NOMO-1 treated with dmso at 0.1 percent for 144 hours (cell line): ENCODE results near the gene GNAI2.
"Not testable (repeated sequence)": the region's sequence is repeated elsewhere in the genome, so short reads cannot be mapped to it uniquely, and the experiment has no call there.

Source experiments
- DNase-seq: peaks from one replicate; lab custom pipeline; 2025; ENCODE audit not compliant: unreplicated experiment; lab: John Stamatoyannopoulos, UW

Gene GNAI2

DNA sequence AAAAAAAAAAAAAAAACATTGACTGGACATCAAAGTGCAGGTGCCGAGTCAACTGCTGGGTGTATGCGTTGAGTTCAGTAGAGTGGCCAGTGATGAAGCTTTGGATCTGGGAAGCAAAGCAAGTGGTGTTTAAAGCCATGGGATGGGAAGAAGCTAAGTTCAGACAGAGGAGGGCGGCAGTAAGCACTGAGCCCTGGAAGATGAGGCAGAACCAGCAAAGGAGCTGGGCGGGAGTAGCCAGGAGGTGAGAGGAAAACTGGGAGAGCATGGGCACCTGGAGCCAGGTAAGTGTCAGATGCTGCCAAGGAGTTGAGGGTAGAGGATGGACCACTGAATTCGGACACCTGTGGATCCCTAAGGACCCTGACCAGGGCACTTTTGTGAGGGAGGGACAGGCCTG, 11.4 kb upstream of the GNAI2 start:
- DNase-seq: no peak

DNA sequence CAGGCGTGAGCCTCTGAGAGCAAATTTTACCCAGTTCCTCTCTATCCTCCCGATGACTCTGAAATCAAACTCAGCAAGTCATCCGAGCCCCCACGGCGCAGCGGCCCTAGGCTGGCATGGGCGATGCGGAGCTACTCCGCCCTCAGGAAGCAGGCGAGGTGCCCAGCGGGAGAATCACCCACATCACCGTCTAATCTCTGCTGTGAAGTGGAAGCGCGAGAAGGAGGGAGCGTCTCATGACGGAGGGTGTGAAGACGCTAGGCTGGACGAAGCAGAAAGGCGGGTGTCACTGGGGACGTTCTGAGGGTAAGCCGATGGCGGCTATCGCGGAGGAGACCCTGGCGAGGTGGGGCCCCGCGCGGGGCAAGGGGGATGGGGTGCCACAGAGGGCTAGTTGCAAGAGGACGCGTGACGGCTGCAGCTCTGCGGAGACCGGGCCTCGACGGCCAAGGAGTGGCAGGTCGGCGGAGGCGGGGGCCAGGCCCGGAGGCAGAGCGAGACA, 9.1 kb upstream of the GNAI2 start:
- peak; percentile 34 for DNase-seq

GRCh38 chr3:50227390-50228183, 8.4 kb upstream of the GNAI2 start:
- peak; percentile 92 for DNase-seq

DNA sequence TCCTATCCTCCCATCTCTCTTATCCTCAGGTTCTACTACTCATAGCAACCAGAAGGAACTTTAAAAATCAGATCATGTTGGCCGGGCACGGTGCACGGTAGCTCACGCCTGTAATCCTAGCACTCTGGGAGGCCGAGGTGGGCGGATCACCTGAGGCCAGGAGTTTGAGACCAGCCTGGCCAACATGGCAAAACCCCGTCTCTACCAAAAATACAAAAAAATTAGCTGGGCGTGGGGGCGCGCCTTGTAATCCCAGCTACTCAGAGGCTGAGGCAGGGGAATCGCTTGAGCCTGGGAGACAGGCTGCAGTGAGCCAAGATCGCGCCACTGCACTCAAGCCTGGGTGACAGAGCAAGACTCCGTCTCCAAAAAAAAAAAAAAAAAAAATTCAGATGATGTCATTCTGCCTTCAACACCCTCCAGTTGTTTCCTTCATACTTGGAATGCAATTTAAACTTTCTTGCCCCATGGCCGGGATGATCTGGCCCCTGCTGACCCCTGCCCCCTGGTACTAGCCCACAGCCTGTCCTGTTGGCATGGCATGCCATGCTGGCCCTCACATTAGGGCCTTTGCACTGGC, 7.7 kb upstream of the GNAI2 start:
- not testable (repeated sequence) for DNase-seq

DNA sequence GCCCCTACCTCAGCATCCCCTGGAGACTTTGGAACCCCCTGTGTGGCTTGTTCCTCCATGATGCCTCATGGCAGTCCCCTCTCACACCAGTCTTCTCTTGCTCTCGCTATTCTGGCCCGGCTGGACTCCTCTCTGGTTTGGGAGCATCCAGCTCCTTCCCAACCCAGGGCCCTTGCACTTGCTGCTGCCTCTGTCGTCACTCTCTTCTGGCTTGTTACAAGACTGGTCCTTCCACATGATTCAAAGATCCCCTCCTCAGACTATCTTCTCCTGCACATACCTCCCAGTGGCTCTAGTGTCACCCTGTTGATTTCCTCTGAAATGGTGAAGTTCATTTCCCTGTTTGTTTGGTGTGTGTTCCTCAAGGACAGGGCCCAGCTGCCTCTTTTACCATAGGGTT, 6.5 kb upstream of the GNAI2 start:
- DNase-seq: no peak

DNA sequence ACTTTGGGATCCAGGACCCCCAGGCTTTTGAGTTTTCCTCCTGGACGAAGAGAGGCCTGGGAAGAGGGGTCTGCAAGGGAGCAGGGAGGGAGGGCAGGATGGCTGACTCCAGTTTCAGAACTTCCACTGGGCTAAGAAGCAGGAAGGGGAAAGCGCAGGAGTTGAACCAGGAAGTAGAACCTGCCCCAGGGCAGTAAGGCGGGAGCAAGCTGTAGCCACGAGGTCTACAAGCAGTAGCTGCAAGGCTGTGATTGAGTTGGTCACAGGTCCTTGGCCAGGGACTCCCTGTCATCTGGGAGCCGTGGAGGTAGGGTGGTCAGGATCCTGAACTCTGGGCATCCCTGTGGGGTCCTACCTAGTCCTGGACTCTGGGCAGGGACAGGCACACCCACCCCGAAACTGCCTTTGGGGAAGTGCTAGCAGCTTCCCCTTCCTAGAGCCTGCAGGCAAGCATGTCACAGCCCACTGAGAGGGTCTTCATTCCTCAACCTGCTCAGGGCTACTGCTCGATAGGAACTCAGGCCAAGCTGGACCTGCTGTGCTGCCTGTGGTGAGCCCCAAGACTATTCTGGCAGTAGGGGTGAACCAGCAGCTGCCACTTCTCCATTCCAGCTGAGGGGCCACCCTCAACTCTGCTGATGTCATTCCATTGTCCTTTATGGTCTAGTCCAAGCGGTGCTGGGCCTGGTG, 5.8 kb upstream of the GNAI2 start:
- DNase-seq: peak; percentile 58

GRCh38 chr3:50230794-50231125, 5.2 kb upstream of the GNAI2 start:
- no peak for DNase-seq

DNA sequence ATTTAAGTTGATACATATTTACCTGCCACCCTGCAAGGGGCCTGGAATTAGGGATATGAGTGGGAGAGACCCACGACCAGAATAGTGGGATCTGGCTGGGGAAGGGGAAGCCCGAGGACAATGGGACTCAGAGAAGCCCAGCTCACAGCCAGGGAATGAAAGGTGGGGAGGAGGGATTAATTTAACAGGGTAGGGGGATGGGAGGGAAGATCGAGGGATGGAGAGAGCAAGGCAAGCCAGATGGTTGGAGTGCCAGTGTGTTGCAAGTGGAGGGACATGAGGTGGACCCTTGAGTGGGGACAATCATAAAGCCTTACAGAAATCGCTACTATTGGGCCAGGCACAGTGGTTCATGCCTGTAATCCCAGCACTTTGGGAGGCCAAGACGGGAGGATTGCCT, 4.4 kb upstream of the GNAI2 start:
- no peak for DNase-seq

DNA sequence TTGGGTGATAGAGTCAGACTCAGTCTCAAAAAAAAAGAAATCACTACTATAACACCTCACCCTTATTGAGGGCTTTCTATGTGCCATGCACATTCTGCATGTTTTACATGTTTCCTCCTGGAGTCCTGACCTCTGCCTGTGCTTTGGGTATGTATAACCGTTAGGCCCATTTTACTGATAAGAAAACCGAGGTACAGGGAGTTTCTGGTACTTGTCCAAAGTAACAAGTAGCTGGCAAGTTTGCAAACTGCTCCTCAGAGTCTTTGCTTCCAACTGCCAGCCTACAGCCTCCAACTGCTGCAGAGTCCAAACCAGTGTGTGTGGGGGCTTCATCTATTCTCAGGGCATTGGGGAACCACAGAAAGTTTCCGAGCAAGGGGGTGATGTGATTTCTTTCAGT, 3.7 kb upstream of the GNAI2 start:
- DNase-seq: no peak

DNA sequence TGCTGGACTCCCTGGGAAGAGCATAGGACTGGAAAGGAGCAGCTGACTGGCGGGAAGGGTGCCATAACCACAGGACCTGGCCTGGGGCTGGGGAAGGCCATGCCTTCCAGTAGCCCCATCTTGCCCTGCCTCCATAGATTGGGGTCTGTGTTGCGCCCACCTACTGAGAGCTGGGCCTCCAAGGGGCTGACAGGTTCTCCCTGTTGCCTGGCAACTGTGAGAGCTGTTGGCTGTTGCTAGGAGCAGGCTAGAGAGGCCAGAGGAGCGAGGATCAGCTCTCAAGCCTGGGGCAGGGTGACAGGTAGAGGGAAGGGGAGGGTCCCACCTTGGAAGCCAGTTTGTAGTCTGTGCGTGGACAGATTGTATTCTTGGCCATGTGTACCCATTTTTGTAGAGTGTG, 2.8 kb upstream of the GNAI2 start:
- no peak for DNase-seq

GRCh38 chr3:50236484-50237132, 604 bp downstream of the GNAI2 start:
- no peak for DNase-seq

DNA sequence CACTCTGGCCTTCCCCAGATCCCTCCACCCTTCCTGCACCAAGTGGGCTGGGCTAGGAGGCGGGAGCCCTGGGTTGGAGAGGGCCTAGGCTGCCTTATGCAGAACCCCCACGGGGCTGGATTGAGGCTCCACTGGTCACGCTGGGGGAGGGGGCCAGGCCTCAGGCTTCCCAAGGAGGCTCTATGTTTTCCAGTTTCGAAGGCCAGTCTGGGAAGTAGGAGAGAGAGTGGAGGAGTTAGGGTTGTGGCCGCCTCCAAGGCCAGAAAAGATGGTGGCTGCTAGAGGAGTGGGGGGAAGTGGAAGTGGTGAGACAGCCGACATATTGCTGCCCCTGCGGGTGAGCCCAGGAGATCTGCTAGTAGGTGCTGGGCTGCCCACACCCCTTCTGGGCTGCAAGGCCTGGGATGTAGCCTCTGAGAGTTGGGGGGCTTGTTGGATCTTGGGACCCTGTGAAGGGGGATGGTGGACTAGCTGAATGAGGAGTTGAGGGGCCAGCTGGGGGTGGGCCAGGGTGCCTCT, 1.2 kb downstream of the GNAI2 start:
- peak; percentile 52 for DNase-seq

- DNase-seq: peak; percentile 83
Observed at GRCh38 chr3:50237754-50238548, 1.9 kb downstream of the GNAI2 start.

GRCh38 chr3:50238549-50239026, 2.6 kb downstream of the GNAI2 start:
- no peak for DNase-seq

DNA sequence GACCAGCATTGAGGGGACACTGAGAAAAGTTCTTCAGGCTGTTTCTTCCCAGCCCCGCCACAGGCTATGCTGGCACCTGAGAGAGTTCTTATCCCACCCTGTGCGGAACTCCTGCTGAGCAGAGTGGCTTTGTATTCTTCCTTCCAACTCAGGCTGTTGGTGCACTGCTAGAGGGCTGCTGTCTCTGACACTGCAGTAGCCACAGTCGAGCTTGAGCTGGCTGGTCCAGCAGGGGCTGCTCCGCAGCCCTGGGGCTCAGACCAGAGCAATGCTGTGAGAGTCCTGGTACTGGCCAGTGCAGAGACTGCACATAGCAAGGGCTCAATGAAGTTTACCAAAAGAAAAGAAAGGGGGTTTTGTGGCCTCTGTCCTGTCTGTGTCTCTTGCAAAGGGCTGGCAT, 3.6 kb downstream of the GNAI2 start:
- no peak for DNase-seq

- DNase-seq: no peak
Observed at GRCh38 chr3:50241163-50241562, 5.2 kb downstream of the GNAI2 start.

DNA sequence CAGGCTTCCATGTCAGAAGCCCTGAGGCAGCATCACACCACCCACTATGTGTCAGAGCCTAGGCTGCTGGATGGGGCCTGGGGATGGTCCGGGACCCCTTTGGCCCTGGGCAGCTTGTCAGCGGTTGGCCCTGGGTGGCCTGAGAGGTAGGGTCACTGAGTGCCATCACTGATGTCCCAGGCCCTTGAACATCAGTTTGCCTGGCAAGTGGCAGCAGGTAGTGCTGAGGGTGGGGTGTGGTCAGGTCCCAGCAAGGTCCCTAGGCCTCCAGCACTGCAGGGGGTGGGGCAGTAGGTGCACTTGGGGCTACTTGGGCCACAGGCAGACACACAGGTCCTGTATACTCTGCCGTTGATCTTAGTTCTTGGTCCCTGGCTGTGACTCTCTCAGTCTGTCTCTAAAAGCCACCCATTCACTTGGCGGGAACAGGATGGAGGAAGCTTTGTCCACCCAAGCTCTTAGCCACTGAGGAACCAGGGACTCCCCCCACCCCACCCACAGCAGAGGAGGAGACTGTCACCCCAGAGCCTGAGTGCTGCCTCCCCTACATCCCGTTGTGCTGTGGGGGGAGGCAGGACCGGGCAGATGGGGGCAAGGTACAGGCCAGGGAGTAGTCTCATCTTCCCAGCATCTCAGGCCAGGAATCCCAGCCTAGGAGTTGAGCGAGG, 5.8 kb downstream of the GNAI2 start:
- no peak for DNase-seq

- DNase-seq: no peak
Observed at GRCh38 chr3:50242381-50242770, 6.4 kb downstream of the GNAI2 start.

DNA sequence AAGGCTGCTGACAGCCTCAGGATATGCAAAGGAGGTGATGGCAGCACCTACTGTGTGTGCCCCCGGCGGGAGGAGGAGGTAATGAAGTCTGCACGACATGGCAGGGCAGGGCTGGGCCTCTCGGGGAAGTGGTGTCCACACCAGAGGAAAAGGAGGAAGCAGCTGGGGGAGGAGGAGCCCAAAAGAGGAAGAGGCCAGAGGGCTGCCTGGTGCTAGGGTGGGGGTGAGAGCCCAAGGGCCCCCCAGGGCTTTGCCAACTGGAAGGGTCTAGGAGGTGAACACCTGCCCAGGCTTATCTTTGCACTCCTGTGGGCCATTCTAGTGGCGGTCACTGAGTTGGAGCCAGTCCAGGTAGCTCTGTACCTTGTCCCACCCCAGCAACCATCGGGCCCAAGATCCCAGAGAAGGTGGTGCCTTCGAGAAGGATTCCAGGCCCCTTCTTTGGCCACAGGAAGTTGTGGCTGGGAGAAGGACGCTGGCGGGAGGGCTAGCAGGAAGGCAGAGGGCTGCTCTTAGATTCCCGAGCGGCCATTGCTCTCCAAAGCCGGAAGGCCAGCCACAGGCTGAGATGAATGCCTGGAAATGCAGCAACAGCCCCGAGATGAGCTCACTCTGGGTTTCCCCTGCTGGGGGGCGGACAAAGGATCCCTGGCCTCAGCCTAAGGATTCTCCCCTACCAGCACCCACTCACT, 7.0 kb downstream of the GNAI2 start:
- DNase-seq: peak; percentile 91

- no peak for DNase-seq
Observed at GRCh38 chr3:50243543-50243895, 7.5 kb downstream of the GNAI2 start.
